Raji (cell line): ENCODE measurements around the gene THTPA.

Experiments
- POLR2A ChIP-seq: IDR thresholded peaks from 2 replicates; pipeline ENCODE4 v1.6.1; 2011; ENCODE audit warnings: low read depth, low read length, control low read depth; ENCODE audit not compliant: insufficient read depth

The THTPA gene

GRCh38 chr14:23604675-23605170 is 48.7 kb downstream of the THTPA start:
- TF ChIP-seq POLR2A: no peak

GRCh38 chr14:23605931-23606585 is 50.0 kb downstream of the THTPA start:
- TF ChIP-seq POLR2A: no peak

- TF ChIP-seq POLR2A: no peak
Observed at GRCh38 chr14:23608454-23608853, 52.4 kb downstream of the THTPA start.

- no peak for TF ChIP-seq POLR2A
Observed at GRCh38 chr14:23609001-23609400, 52.9 kb downstream of the THTPA start.
